PC-9 (cell line): ENCODE data around the gene DOC2A. TPM values are rescaled to one million over a fixed set of nuclear protein-coding genes. Genes with fewer than 3 reads are reported as not detected.

Experiments
- BruUV-seq: library from RNA; stranded (reverse); fragments of 400-500 nt; replicated peaks from 2 replicates; lab custom pipeline; 2021; lab: Mats Ljungman, UMichigan
- CTCF ChIA-PET: fragments of 300-600 bp; sonication (Branson Sonifier 250); formaldehyde crosslinking; loops from one replicate; lab custom pipeline; 2022; ENCODE audit warnings: antibody characterized with exemption; lab: Charles Lee
- POLR2A ChIA-PET: fragments of 300-600 bp; sonication (Branson Sonifier 250); formaldehyde crosslinking; loops from one replicate; lab custom pipeline; 2022; ENCODE audit warnings: antibody characterized with exemption; ENCODE audit not compliant: unreplicated experiment; lab: Charles Lee
- DNase-seq, 2 experiments: peaks; one replicate each; pipeline versions ENCODE4 v3.0.0 to v3.0.0-alpha.2; 2015 to 2022; ENCODE audit warnings: mixed read lengths in 1 of 2
- H2AFZ ChIP-seq: fragments of 200-600 bp; sonication (generic); 2 replicates; pipeline ENCODE4 v1.8.1; 2017; ENCODE audit warnings: antibody characterized with exemption
- H3F3A ChIP-seq: fragments of 200-600 bp; sonication (generic); 2 replicates; pipeline ENCODE4 v1.8.1; 2017; ENCODE audit warnings: antibody characterized with exemption, mild to moderate bottlenecking, low read depth; ENCODE audit not compliant: insufficient read depth
- H3K27ac ChIP-seq: fragments of 200-600 bp; sonication (generic); 2 replicates; pipeline ENCODE4 v1.6.1; 2016; ENCODE audit warnings: mixed run types
- H3K27me3 ChIP-seq: fragments of 200-600 bp; sonication (generic); 2 replicates; pipeline ENCODE4 v1.6.1; 2016; ENCODE audit warnings: low read depth, mixed run types; ENCODE audit not compliant: insufficient read depth
- H3K36me3 ChIP-seq: fragments of 200-600 bp; sonication (generic); 2 replicates; pipeline ENCODE4 v1.6.1; 2016; ENCODE audit warnings: low read depth, mixed run types
- H3K4me1 ChIP-seq: fragments of 200-600 bp; sonication (generic); replicated peaks from 2 replicates; pipeline ENCODE4 v1.6.1; 2016; ENCODE audit warnings: mixed run types; ENCODE audit not compliant: insufficient read depth
- H3K4me2 ChIP-seq: fragments of 200-600 bp; sonication (generic); 2 replicates; pipeline ENCODE4 v1.6.1; 2017; ENCODE audit warnings: mixed run types
- H3K4me3 ChIP-seq: fragments of 200-600 bp; sonication (generic); 2 replicates; pipeline ENCODE4 v1.6.1; 2016; ENCODE audit warnings: mixed run types
- H3K79me2 ChIP-seq: fragments of 200-600 bp; sonication (generic); 2 replicates; pipeline ENCODE4 v1.6.1; 2017; ENCODE audit warnings: low read depth, mixed run types
- H3K9me2 ChIP-seq: fragments of 200-600 bp; sonication (generic); 2 replicates; pipeline ENCODE4 v1.8.1; 2017; ENCODE audit warnings: mild to moderate bottlenecking; ENCODE audit not compliant: insufficient read depth
- H3K9me3 ChIP-seq: fragments of 200-600 bp; sonication (generic); 2 replicates; pipeline ENCODE4 v1.8.1; 2016; ENCODE audit warnings: low read depth; ENCODE audit not compliant: insufficient read depth
- H4K20me1 ChIP-seq: fragments of 200-600 bp; sonication (generic); 2 replicates; pipeline ENCODE4 v1.8.1; 2017; ENCODE audit not compliant: insufficient read depth
- CTCF ChIP-seq: fragments of 200-600 bp; sonication (generic); conservative IDR thresholded peaks from 2 replicates; pipeline ENCODE4 v1.6.1; 2017; ENCODE audit warnings: mixed run types, antibody characterized with exemption, mild to moderate bottlenecking, moderate library complexity
- EZH2 ChIP-seq: fragments of 200-600 bp; sonication (generic); IDR thresholded peaks from 2 replicates; pipeline ENCODE4 v1.8.0; 2017; ENCODE audit warnings: antibody characterized with exemption, low read depth
- intact Hi-C: fragments of 100-400 bp; cut with micrococcal nuclease; formaldehyde crosslinking; loops from one replicate; pipeline ENCODE4 v1.10.0; 2022; ENCODE audit not compliant: unreplicated experiment
- total RNA-seq: library from RNA; stranded (reverse); gene quantifications from 2 replicates; pipeline ENCODE4 v1.2.3, GENCODE V29; 2021

DOC2A gene
- total RNA-seq, 1 experiment from 2014 or later = 11.0 TPM

GRCh38 chr16:29995324-29995910, 15.4 kb downstream of the DOC2A start, which contains the start of gene HIRIP3:
TSS of gene HIRIP3 (minus strand) at chr16:29995617. CDS start at chr16:29995605, 12 bp downstream.
- Histone ChIP-seq H4K20me1 (no peaks in the 10 kb centered on the region), H3K27me3 (no peaks in the 10 kb centered on the region), H3K27ac (peak within 1 kb of the TSS; percentile 74), H3K4me2 (peak within 1 kb of the TSS; percentile 78), H3K79me2 (peaks cover 11% of the 10 kb centered on the region), H3K4me1 (peaks cover 25% of the 10 kb centered on the region), H3F3A (peaks cover 36% of the 10 kb centered on the region), H2AFZ (peak within 1 kb of the TSS; percentile 99), H3K4me3 (peak within 1 kb of the TSS; percentile 72), H3K36me3 (no peaks in the 10 kb centered on the region), H3K9me3 (no peaks in the 10 kb centered on the region), H3K9me2 (no peaks in the 10 kb centered on the region)
- ChIA-PET POLR2A (interaction anchor here (0.6 to 0.7 kb wide), 3 partner anchors 19 to 33 kb away, joined by 3 to 5 read pairs (median 4); partner anchors contain the start of gene TMEM219), CTCF (interaction anchor here (1.0 kb wide), 1 partner anchor 22 kb away, joined by 5 read pairs; the partner anchor contains the start of gene TAOK2)
- no peak for TF ChIP-seq EZH2
- no peak for TF ChIP-seq CTCF
- DNase-seq = peak; percentile 77 to 87
- intact Hi-C loops = loop anchor here (2.0 to 5.0 kb wide), 2 partner anchors 68 to 185 kb away; partner anchors contain the start of gene KCTD13
- TSS peak; percentile 64 for BruUV-seq

GRCh38 chr16:29994600-29995323, 16.1 kb downstream of the DOC2A start:
- Histone ChIP-seq H3K4me2 (peak overlapping the region; percentile 78), H3F3A (peaks cover 40% of the 10 kb centered on the region), H3K27me3 (no peaks in the 10 kb centered on the region), H3K9me2 (no peaks in the 10 kb centered on the region), H2AFZ (peak overlapping the region; percentile 97), H3K9me3 (no peaks in the 10 kb centered on the region), H3K36me3 (no peaks in the 10 kb centered on the region), H4K20me1 (no peaks in the 10 kb centered on the region), H3K4me1 (peaks cover 25% of the 10 kb centered on the region), H3K27ac (peak overlapping the region; percentile 74), H3K4me3 (peak overlapping the region; percentile 72), H3K79me2 (peaks cover 11% of the 10 kb centered on the region)
- intact Hi-C loops = loop anchor here (1.0 to 5.0 kb wide), 3 partner anchors 32 to 184 kb away; partner anchors contain the start of genes KCTD13 and TMEM219
- no peak for TF ChIP-seq EZH2
- TF ChIP-seq CTCF = no peak
- no TSS peak for BruUV-seq
- peak; percentile 81 to 89 for DNase-seq
- POLR2A ChIA-PET = interaction anchor here (0.7 kb wide), 1 partner anchor 33 kb away, joined by 4 read pairs; the partner anchor contains the start of gene TMEM219
- CTCF ChIA-PET = interaction anchor here (1.0 kb wide), 1 partner anchor 21 kb away, joined by 5 read pairs; the partner anchor contains the start of gene TAOK2

GRCh38 chr16:29993903-29994599, 16.8 kb downstream of the DOC2A start:
- CTCF ChIA-PET = interaction anchor here (0.6 to 0.7 kb wide), 2 partner anchors 18 to 274 kb away, joined by 3 to 6 read pairs; no protein-coding TSS in a partner anchor
- Histone ChIP-seq H3K36me3 (no peaks in the 10 kb centered on the region), H3K4me1 (peaks cover 25% of the 10 kb centered on the region), H3K4me2 (peak overlapping the region; percentile 78), H4K20me1 (no peaks in the 10 kb centered on the region), H3K9me3 (no peaks in the 10 kb centered on the region), H2AFZ (no peak overlapping the region), H3K4me3 (peak overlapping the region; percentile 72; the same call in 1 of the 2 replicates), H3K27ac (peak overlapping the region; percentile 74), H3K27me3 (no peaks in the 10 kb centered on the region), H3K9me2 (no peaks in the 10 kb centered on the region), H3K79me2 (peaks cover 11% of the 10 kb centered on the region), H3F3A (peaks cover 44% of the 10 kb centered on the region)
- TF ChIP-seq EZH2 (no peak), CTCF (no peak)
- intact Hi-C loops = loop anchor here (1.0 to 2.0 kb wide), 2 partner anchors 32 to 183 kb away; partner anchors contain the start of gene TMEM219
- no TSS peak for BruUV-seq
- POLR2A ChIA-PET = no interaction called here
- peak in 1 of 2 experiments; percentile 32 for DNase-seq
